Activated B cell treated with CpG ODN at 0.5 μM for 24 hours (primary cell): ENCODE measurements around the gene RPL18. TPM values are rescaled to one million over a fixed set of nuclear protein-coding genes. Genes with fewer than 3 reads are reported as not detected.

ENCODE experiments used
- ATAC-seq: fragments of 200-7000 bp; cut with Tn5 transposase; one replicate; pipeline ENCODE4 v1.10.0; 2021; ENCODE audit warnings: low read depth, mild to moderate bottlenecking, moderate library complexity
- CTCF ChIA-PET: fragments of 350-600 bp; sonication (Branson Sonifier 250); formaldehyde crosslinking; loops from one replicate; lab custom pipeline; 2021; ENCODE audit warnings: antibody characterized with exemption; lab: Charles Lee
- POLR2A ChIA-PET: fragments of 350-600 bp; sonication (Branson Sonifier 250); formaldehyde crosslinking; loops from one replicate; lab custom pipeline; 2021; ENCODE audit warnings: antibody characterized with exemption; lab: Charles Lee
- DNase-seq: peaks from one replicate; pipeline ENCODE4 v3.0.0; 2022
- H3K27ac Mint-ChIP-seq: one replicate; pipeline ENCODE4 v1.8.0; 2020; ENCODE audit warnings: mixed read lengths
- H3K27me3 Mint-ChIP-seq: one replicate; pipeline ENCODE4 v1.8.0; 2021; ENCODE audit warnings: mixed read lengths
- H3K36me3 Mint-ChIP-seq: one replicate; pipeline ENCODE4 v1.8.0; 2021; ENCODE audit warnings: low read depth, mixed read lengths
- H3K4me1 Mint-ChIP-seq: one replicate; pipeline ENCODE4 v1.8.0; 2021; ENCODE audit warnings: mixed read lengths
- H3K4me3 Mint-ChIP-seq: one replicate; pipeline ENCODE4 v1.8.0; 2020; ENCODE audit warnings: mild to moderate bottlenecking, mixed read lengths
- H3K9me3 Mint-ChIP-seq: one replicate; pipeline ENCODE4 v1.8.0; 2020; ENCODE audit warnings: mixed read lengths
- CTCF ChIP-seq: fragments of 200-600 bp; IDR thresholded peaks from one replicate; pipeline ENCODE4 v1.8.0; 2022; ENCODE audit warnings: antibody characterized with exemption, mild to moderate bottlenecking
- intact Hi-C: fragments of 100-400 bp; cut with micrococcal nuclease; formaldehyde crosslinking; loops from one replicate; pipeline ENCODE4 v1.15.1; 2024
- total RNA-seq: library from RNA; stranded (reverse); gene quantifications from 2 replicates; pipeline ENCODE4 v1.2.3, GENCODE V29; 2022

Gene RPL18
- total RNA-seq, 1 donor from 2014 or later, result 2,427 TPM

DNA sequence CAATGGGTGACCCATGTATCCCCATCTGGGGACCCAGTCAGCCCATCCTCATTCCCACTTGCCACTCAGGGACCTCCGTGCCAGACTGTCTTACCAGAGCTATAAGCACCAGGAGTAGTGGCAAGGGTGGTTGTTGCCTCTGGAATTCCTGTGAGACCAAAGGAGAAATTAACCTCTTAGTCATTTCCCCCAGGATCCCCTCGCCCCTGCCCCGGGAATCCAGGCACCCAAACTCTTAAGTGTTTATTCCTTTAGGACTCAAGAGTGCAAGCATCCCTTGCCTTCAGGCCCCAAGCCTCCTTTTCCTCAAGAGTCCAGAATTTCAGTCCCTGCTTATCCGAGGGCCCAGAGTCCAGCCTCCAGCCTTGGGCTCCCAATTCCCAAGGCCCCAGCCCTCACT, 44.7 kb upstream of the RPL18 start:
- Mint-ChIP-seq H3K4me1 (peaks cover 16% of the 10 kb centered on the region), H3K4me3 (no peak overlapping the region), H3K27me3 (no peaks in the 10 kb centered on the region), H3K36me3 (no peaks in the 10 kb centered on the region), H3K27ac (no peak overlapping the region), H3K9me3 (no peaks in the 10 kb centered on the region)
- intact Hi-C loops, result no loop called here
- ChIA-PET CTCF (no interaction called here), POLR2A (no interaction called here)
- no peak for TF ChIP-seq CTCF
- ATAC-seq (no peak), DNase-seq (no peak)

GRCh38 chr19:48661711-48662090, 42.7 kb upstream of the RPL18 start:
- no peaks in the 10 kb centered on the region for H3K27me3 Mint-ChIP-seq
- ChIA-PET CTCF (interaction anchor here (0.6 to 1.3 kb wide), 3 partner anchors 13 to 125 kb away, joined by 3 read pairs; no protein-coding TSS in a partner anchor), POLR2A (interaction anchor here (1.0 to 1.3 kb wide), 2 partner anchors 24 to 43 kb away, joined by 4 to 6 read pairs; partner anchors contain the start of genes RPL18 and SPHK2)
- no peak overlapping the region for H3K4me3 Mint-ChIP-seq
- H3K4me1 Mint-ChIP-seq, result peaks cover 16% of the 10 kb centered on the region
- H3K36me3 Mint-ChIP-seq, result no peaks in the 10 kb centered on the region
- ATAC-seq, result no peak
- DNase-seq, result no peak
- H3K27ac Mint-ChIP-seq, result no peak overlapping the region
- no peaks in the 10 kb centered on the region for H3K9me3 Mint-ChIP-seq
- intact Hi-C loops, result loop anchor here (1.0 to 2.0 kb wide), 2 partner anchors 15 to 53 kb away; partner anchors contain the start of gene CA11
- TF ChIP-seq CTCF, result no peak

GRCh38 chr19:48660852-48661710, 42.1 kb upstream of the RPL18 start:
- ATAC-seq (peak; percentile 94), DNase-seq (peak; percentile 63)
- CTCF ChIA-PET, result interaction anchor here (0.9 to 1.3 kb wide), 2 partner anchors 13 to 15 kb away, joined by 3 read pairs; no protein-coding TSS in a partner anchor
- POLR2A ChIA-PET, result interaction anchor here (1.0 to 1.3 kb wide), 2 partner anchors 23 to 42 kb away, joined by 4 to 6 read pairs; partner anchors contain the start of genes RPL18 and SPHK2
- no peak for TF ChIP-seq CTCF
- Mint-ChIP-seq H3K9me3 (no peaks in the 10 kb centered on the region), H3K36me3 (no peaks in the 10 kb centered on the region), H3K27me3 (no peaks in the 10 kb centered on the region), H3K4me3 (peak overlapping the region; percentile 82), H3K4me1 (peaks cover 16% of the 10 kb centered on the region), H3K27ac (peak overlapping the region; percentile 95)
- intact Hi-C loops, result loop anchor here (1.0 to 2.0 kb wide), 2 partner anchors 15 to 54 kb away; partner anchors contain the start of gene CA11

GRCh38 chr19:48659768-48660167, 40.8 kb upstream of the RPL18 start:
- CTCF ChIA-PET, result interaction anchor here (0.9 kb wide), 1 partner anchor 15 kb away, joined by 3 read pairs; no protein-coding TSS in a partner anchor
- peaks cover 16% of the 10 kb centered on the region for H3K4me1 Mint-ChIP-seq

More at GRCh38 chr19:48659768-48660167, 40.8 kb upstream of the RPL18 start:
- Mint-ChIP-seq H3K36me3 (no peaks in the 10 kb centered on the region), H3K4me3 (no peak overlapping the region), H3K27me3 (no peaks in the 10 kb centered on the region), H3K27ac (no peak overlapping the region), H3K9me3 (no peaks in the 10 kb centered on the region)
- intact Hi-C loops, result loop anchor here (2.0 kb wide), 1 partner anchor 55 kb away; no protein-coding TSS in a partner anchor
- POLR2A ChIA-PET, result interaction anchor here (0.6 kb wide), 1 partner anchor 11 kb away, joined by 3 read pairs; no protein-coding TSS in a partner anchor
- no peak for ATAC-seq
- no peak for DNase-seq
- no peak for TF ChIP-seq CTCF
